OCI-LY7 (cell line): ENCODE data around the gene AHNAK2. TPM values are rescaled to one million over a fixed set of nuclear protein-coding genes. Genes with fewer than 3 reads are reported as not detected.
"Not testable (repeated sequence)": the region's sequence is repeated elsewhere in the genome, so short reads cannot be mapped to it uniquely, and the experiment has no call there.

Experiments
- BruUV-seq: library from RNA; stranded (reverse); fragments of 400-500 nt; replicated peaks from 2 replicates; lab custom pipeline; 2021; lab: Mats Ljungman, UMichigan
- CTCF ChIA-PET: fragments of 300-600 bp; sonication (Branson Sonifier 250); formaldehyde crosslinking; loops from one replicate; lab custom pipeline; 2022; ENCODE audit warnings: antibody characterized with exemption; ENCODE audit not compliant: unreplicated experiment; lab: Charles Lee
- POLR2A ChIA-PET: fragments of 300-600 bp; sonication (Branson Sonifier 250); formaldehyde crosslinking; loops from one replicate; lab custom pipeline; 2022; ENCODE audit warnings: antibody characterized with exemption; lab: Charles Lee
- DNase-seq: peaks from one replicate; pipeline ENCODE4 v3.0.0-alpha.2; 2015; ENCODE audit warnings: low spot score
- H2AFZ ChIP-seq: fragments of 200-600 bp; sonication (generic), shearing (Covaris generic); 2 replicates; pipeline ENCODE4 v1.6.1; 2014; ENCODE audit warnings: mild to moderate bottlenecking, antibody characterized with exemption, low read length, moderate library complexity
- H3K27ac ChIP-seq: fragments of 200-600 bp; sonication (generic); 2 replicates; pipeline ENCODE4 v1.5.1; 2014; ENCODE audit warnings: mixed run types, low read depth, mild to moderate bottlenecking, moderate library complexity, low read length, inconsistent platforms; ENCODE audit not compliant: poor library complexity, severe bottlenecking
- H3K36me3 ChIP-seq: fragments of 200-600 bp; sonication (generic); 2 replicates; pipeline ENCODE4 v1.6.1; 2014; ENCODE audit warnings: mild to moderate bottlenecking, antibody characterized with exemption, low read length, moderate library complexity, mixed read lengths; ENCODE audit not compliant: insufficient read depth
- H3K4me1 ChIP-seq: fragments of 200-600 bp; sonication (generic); 2 replicates; pipeline ENCODE4 v1.5.1; 2014; ENCODE audit warnings: mild to moderate bottlenecking, low read length; ENCODE audit not compliant: insufficient read depth, poor library complexity, severe bottlenecking
- H3K4me2 ChIP-seq: fragments of 200-600 bp; sonication (generic); 2 replicates; pipeline ENCODE4 v1.6.1; 2014; ENCODE audit warnings: mild to moderate bottlenecking, low read length
- H3K4me3 ChIP-seq: fragments of 200-600 bp; sonication (generic); 2 replicates; pipeline ENCODE4 v1.5.1; 2014; ENCODE audit warnings: mild to moderate bottlenecking, low read depth, low read length; ENCODE audit not compliant: poor library complexity, severe bottlenecking
- H3K79me2 ChIP-seq: fragments of 200-600 bp; sonication (generic); 2 replicates; pipeline ENCODE4 v1.6.1; 2016; ENCODE audit warnings: low read depth, mild to moderate bottlenecking, low read length, moderate library complexity, mixed read lengths; ENCODE audit not compliant: insufficient read depth
- H3K9me2 ChIP-seq: fragments of 200-600 bp; sonication (generic); 2 replicates; pipeline ENCODE4 v1.6.1; 2016; ENCODE audit warnings: mild to moderate bottlenecking, low read length, mixed read lengths; ENCODE audit not compliant: insufficient read depth
- H3K9me3 ChIP-seq: fragments of 200-600 bp; sonication (generic); 2 replicates; pipeline ENCODE4 v1.6.1; 2014; ENCODE audit warnings: mild to moderate bottlenecking, mixed run types, low read length, mixed read lengths
- H4K20me1 ChIP-seq: fragments of 200-600 bp; sonication (generic); 2 replicates; pipeline ENCODE4 v1.6.1; 2014; ENCODE audit warnings: mild to moderate bottlenecking, antibody characterized with exemption, low read length, moderate library complexity, mixed read lengths; ENCODE audit not compliant: insufficient read depth
- CTCF ChIP-seq: fragments of 200-600 bp; sonication (generic); conservative IDR thresholded peaks from 2 replicates; pipeline ENCODE4 v1.5.1; 2014; ENCODE audit warnings: mild to moderate bottlenecking, antibody characterized with exemption, low read length, moderate library complexity, mixed read lengths
- EZH2phosphoT487 ChIP-seq: fragments of 200-600 bp; sonication (generic); IDR thresholded peaks from 2 replicates; pipeline ENCODE4 v1.6.1; 2018; ENCODE audit warnings: low read depth, borderline replicate concordance, mild to moderate bottlenecking, mixed run types, antibody characterized with exemption, low read length, moderate library complexity, mixed read lengths
- intact Hi-C: fragments of 100-400 bp; cut with micrococcal nuclease; formaldehyde crosslinking; loops from one replicate; pipeline ENCODE4 v1.10.0; 2022; ENCODE audit not compliant: unreplicated experiment
- total RNA-seq, 2 experiments: library from RNA; depleted of rRNA in 1 of 2; stranded (reverse); fragments of >200 nt in 1 of 2; shearing (Covaris generic) in 1 of 2; gene quantifications; 2 replicates each; pipeline ENCODE4 v1.2.3, GENCODE V29; 2014 to 2022

The AHNAK2 gene
- total RNA-seq, 2 experiments from 2014 or later, result 0.61 TPM; not detected in 1

DNA sequence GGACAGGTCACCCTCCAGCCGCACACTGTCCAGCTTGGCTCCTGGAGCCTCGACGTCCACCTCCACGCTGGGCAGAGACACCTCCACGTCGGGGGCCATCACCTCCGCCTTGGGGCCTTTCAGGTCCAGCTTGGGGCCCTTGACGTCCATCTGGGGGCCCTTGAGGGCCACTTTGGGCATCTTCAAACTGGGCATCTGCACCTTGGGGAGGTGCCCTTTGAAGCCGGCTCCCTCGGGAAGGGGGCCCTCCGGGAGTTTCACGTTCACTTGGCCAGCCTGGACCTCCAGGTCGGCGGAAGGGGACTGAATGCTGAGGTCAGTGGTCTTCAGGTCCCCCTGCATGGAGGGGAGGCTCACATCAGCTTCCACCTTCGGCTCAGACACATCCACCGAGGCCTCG is 28.2 kb downstream of the AHNAK2 start:
- Histone ChIP-seq H3K9me2 (no peaks in the 10 kb centered on the region), H3K4me2 (no peak overlapping the region), H3K4me1 (no peaks in the 10 kb centered on the region), H3K4me3 (no peak overlapping the region), H3K79me2 (no peaks in the 10 kb centered on the region), H3K36me3 (no peaks in the 10 kb centered on the region), H3K9me3 (no peaks in the 10 kb centered on the region), H3K27ac (no peak overlapping the region), H4K20me1 (no peaks in the 10 kb centered on the region), H2AFZ (no peak overlapping the region)
- CTCF ChIA-PET, result no interaction called here
- no peak for TF ChIP-seq CTCF
- no peak for TF ChIP-seq EZH2phosphoT487
- intact Hi-C loops, result no loop called here
- no TSS peak for BruUV-seq
- POLR2A ChIA-PET, result no interaction called here
- DNase-seq, result no peak

- H3K9me3 ChIP-seq, intact Hi-C loops, POLR2A ChIA-PET, H3K4me3 ChIP-seq, H4K20me1 ChIP-seq, BruUV-seq, H3K4me1 ChIP-seq, DNase-seq, CTCF ChIA-PET, H3K79me2 ChIP-seq, H2AFZ ChIP-seq, H3K4me2 ChIP-seq, H3K9me2 ChIP-seq, H3K27ac ChIP-seq, H3K36me3 ChIP-seq: not testable (repeated sequence)
Measured at GRCh38 chr14:104949406-104949955, 28.7 kb downstream of the AHNAK2 start.

DNA sequence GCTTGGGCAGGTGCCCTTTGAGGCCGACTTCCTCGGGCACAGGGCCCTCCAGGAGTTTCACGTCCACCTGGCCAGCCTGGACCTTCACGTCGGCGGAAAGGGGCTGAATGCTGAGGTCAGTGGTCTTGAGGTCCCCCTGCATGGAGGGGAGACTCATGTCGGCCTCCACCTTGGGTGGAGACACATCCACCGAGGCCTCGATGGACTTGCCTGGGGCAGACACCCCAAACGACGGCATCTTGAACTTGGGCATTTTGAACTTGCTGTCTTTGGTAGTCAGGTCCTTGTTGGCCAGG is 29.5 kb downstream of the AHNAK2 start:
- Histone ChIP-seq H3K27ac (no peak overlapping the region), H3K4me3 (no peak overlapping the region), H4K20me1 (no peaks in the 10 kb centered on the region), H3K9me3 (no peaks in the 10 kb centered on the region), H3K79me2 (no peaks in the 10 kb centered on the region), H3K4me1 (no peaks in the 10 kb centered on the region), H3K4me2 (no peak overlapping the region), H3K36me3 (no peaks in the 10 kb centered on the region), H3K9me2 (no peaks in the 10 kb centered on the region), H2AFZ (no peak overlapping the region)
- TF ChIP-seq CTCF, result no peak
- TF ChIP-seq EZH2phosphoT487, result no peak
- POLR2A ChIA-PET, result no interaction called here
- CTCF ChIA-PET, result no interaction called here
- no peak for DNase-seq
- intact Hi-C loops, result no loop called here
- BruUV-seq, result no TSS peak

DNA sequence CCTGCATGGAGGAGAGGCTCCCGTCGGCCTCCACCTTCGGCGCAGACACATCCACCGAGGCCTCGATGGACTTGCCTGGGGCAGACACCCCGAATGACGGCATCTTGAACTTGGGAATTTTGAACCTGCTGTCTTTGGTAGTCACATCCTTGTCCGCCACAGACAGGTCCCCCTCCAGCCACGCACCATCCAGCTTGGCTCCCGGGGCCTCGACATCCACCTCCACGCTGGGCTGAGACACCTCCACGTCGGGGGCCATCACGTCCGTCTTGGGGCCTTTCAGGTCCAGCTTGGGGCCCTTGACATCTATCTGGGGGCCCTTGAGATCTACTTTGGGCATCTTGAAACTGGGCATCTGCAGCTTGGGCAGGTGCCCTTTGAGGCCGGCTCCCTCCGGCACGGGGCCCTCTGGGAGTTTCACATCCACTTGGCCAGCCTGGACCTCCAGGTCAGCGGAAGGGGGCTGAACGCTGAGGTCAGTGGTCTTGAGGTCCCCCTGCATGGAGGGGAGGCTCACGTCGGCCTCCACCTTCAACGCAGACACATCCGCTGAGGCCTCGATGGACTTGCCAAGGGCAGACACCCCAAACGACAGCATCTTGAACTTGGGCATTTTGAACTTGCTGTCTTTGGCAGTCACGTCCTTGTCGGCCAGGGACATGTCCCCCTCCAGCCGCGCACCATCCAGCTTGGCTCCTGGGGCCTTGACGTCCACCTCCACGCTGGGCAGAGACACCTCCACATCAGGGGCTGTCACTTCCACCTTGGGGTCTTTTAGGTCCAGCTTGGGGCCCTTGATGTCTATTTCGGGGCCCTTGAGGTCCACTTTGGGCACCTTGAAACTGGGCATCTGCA is 30.1 kb downstream of the AHNAK2 start:
- H3K9me2 ChIP-seq, H3K4me1 ChIP-seq, POLR2A ChIA-PET, DNase-seq, H3K9me3 ChIP-seq, H3K36me3 ChIP-seq, H3K4me3 ChIP-seq, intact Hi-C loops, H4K20me1 ChIP-seq, H2AFZ ChIP-seq, H3K79me2 ChIP-seq, BruUV-seq, H3K27ac ChIP-seq, H3K4me2 ChIP-seq, CTCF ChIA-PET: not testable (repeated sequence)

DNA sequence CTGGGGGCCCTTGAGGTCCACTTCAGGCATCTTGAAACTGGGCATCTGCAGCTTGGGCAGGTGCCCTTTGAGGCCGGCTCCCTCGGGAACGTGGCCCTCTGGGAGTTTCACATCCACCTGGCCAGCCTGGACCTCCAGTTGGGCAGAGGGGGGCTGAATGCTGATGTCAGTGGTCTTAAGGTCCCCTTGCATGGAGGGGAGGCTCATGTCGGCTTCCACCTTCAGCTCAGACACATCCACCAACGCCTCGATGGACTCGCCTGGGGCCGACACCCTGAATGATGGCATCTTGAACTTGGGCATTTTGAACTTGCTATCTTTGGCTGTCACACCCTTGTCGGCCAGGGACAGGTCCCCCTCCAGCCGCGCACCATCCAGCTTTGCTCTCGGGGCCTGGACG is 31.0 kb downstream of the AHNAK2 start:
- H3K9me3 ChIP-seq, intact Hi-C loops, H3K4me3 ChIP-seq, H3K36me3 ChIP-seq, H3K9me2 ChIP-seq, H3K4me1 ChIP-seq, H3K79me2 ChIP-seq, H3K4me2 ChIP-seq, CTCF ChIA-PET, POLR2A ChIA-PET, H3K27ac ChIP-seq, DNase-seq, H4K20me1 ChIP-seq, BruUV-seq, H2AFZ ChIP-seq: not testable (repeated sequence)
